ENCODE data around the gene GID8. TPM values are rescaled to one million over a fixed set of nuclear protein-coding genes. Genes with fewer than 3 reads are reported as not detected.

The GID8 gene
- total and polyA plus RNA-seq, 7 experiments from 2014 or later: 19.6 to 48.0 (median 34.8) TPM

DNA sequence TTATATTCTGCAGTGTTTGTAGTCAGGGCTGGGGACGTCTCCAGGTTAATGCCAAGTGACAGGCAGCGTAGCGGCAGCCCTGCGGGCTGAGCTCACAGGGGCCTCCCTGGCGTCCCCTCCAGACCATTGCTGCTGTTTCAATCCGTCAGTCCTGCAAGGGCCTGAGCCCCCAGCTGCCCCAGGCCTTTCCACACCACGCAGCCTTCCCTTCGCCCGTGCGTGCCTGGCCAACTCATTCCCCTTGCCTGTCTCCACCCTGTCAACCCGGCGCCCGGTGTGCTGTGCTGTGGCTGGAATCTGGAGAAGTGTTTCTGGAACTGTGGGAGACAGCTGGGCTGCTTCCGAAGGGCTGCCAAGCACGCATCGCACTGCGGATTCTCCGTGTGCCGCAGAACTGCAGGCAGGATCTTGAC lies 56.9 kb downstream of the GID8 start:
- Histone ChIP-seq H3K36me3 (ENCODE audit: control insufficient read depth in 2 of 3, insufficient read depth in 3 of 3, low read length in 3 of 3) (no peaks in the 10 kb centered on the region), H3K27ac (ENCODE audit: low read depth, low read length) (no peak overlapping the region), H3K27me3 (ENCODE audit: control insufficient read depth in 2 of 2, insufficient read depth in 2 of 2, low read length in 2 of 2) (no peaks in the 10 kb centered on the region), H3K9me3 (ENCODE audit: control insufficient read depth in 2 of 3, low read length in 3 of 3) (no peaks in the 10 kb centered on the region), H3K4me3 (ENCODE audit: low read length) (no peak overlapping the region), H3K4me1 (ENCODE audit: control insufficient read depth in 2 of 2, insufficient read depth in 2 of 2, low read length in 2 of 2) (no peaks in the 10 kb centered on the region)
- no peak overlapping the region for H3K4me3 Mint-ChIP-seq
- intact Hi-C loops (cut with micrococcal nuclease): no loop called here
- no peak for DNase-seq
- H3K4me1 Mint-ChIP-seq: peaks cover 0 to 5% (median 0%) of the 10 kb centered on the region in 7 donors
- peaks cover 0 to 2% (median 0%) of the 10 kb centered on the region in 11 donors for H3K9me3 Mint-ChIP-seq
- H3K36me3 Mint-ChIP-seq: no peaks in the 10 kb centered on the region
- H3K27me3 Mint-ChIP-seq: peaks cover 5 to 34% (median 23%) of the 10 kb centered on the region in 5 donors
- no peak for ATAC-seq
- ChIA-PET CTCF (interaction anchor here (1.7 kb wide), 1 partner anchor 22 kb away, joined by 5 read pairs; no protein-coding TSS in a partner anchor), POLR2A (interaction anchor here (1.2 kb wide), 1 partner anchor 46 kb away, joined by 4 read pairs; no protein-coding TSS in a partner anchor)
- no peak overlapping the region for H3K27ac Mint-ChIP-seq

DNA sequence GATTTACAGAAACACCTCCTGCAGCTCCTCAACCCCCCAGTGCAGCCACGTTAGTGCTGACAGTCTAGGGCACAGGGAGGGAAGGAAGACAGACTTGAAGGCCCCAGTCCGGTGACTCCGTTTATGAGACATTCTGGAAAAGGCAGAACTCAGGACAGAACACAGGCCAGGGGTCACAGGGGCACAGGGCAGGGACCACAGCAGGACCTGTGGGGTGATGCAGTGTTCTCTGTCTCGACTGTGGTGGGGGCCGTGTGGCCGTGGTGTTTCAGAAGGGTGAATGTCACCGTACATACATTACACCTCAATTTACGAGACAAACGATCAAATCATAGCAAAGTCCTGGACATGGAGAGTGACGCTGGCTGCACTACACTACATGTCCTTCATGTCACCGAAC lies 57.5 kb downstream of the GID8 start:
- no peak for DNase-seq
- ATAC-seq: no peak
- Mint-ChIP-seq H3K36me3 (no peaks in the 10 kb centered on the region), H3K4me3 (no peak overlapping the region), H3K9me3 (peaks cover 0 to 2% (median 0%) of the 10 kb centered on the region in 11 donors), H3K27ac (no peak overlapping the region), H3K4me1 (peaks cover 0 to 5% (median 0%) of the 10 kb centered on the region in 7 donors), H3K27me3 (peaks cover 9 to 39% (median 27%) of the 10 kb centered on the region in 5 donors)
- H3K36me3 ChIP-seq (ENCODE audit: control insufficient read depth in 2 of 3, insufficient read depth in 3 of 3, low read length in 3 of 3): no peaks in the 10 kb centered on the region
- intact Hi-C loops (cut with micrococcal nuclease): no loop called here
- H3K9me3 ChIP-seq (ENCODE audit: control insufficient read depth in 2 of 3, low read length in 3 of 3): no peaks in the 10 kb centered on the region
- ChIA-PET CTCF (interaction anchor here (0.5 kb wide), 1 partner anchor 41 kb away, joined by 3 read pairs; no protein-coding TSS in a partner anchor), POLR2A (no interaction called here)
- no peak overlapping the region for H3K4me3 ChIP-seq (ENCODE audit: low read length)
- no peak overlapping the region for H3K27ac ChIP-seq (ENCODE audit: low read depth, low read length)
- no peaks in the 10 kb centered on the region for H3K4me1 ChIP-seq (ENCODE audit: control insufficient read depth in 2 of 2, insufficient read depth in 2 of 2, low read length in 2 of 2)
- H3K27me3 ChIP-seq (ENCODE audit: control insufficient read depth in 2 of 2, insufficient read depth in 2 of 2, low read length in 2 of 2): no peaks in the 10 kb centered on the region

DNA sequence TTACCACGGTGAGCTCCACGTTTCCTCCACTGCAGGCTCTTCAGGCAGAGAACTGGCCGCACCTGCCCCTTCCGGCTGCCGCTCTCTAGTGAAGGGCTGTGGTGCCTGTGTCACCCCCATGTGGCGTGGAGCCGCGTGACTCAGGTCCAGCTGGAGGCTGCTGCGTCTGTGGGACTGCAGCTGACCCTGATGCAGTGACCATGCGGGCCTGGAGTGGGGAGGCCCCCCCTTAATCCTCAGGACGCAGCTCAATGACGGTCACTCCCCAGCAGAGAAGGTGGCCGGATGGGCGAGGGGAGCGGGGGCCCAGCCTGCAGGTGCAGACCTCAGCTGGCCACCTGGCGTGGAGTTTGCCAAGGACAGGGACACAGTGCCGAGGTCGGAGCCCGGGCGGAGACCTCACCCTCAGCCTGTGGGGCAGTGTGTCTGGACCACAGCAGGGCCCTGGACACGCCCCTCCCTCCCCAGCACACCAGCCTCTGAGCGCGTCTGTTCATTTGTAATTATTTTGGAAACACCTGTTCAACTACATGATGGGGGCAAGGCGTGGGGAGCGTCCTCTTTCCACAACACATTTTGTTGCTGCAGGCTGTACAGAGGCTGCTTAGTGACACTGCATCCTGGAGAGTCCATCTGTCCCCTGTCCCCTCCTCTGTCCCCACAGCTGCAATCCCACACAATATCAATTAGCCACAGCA lies 58.1 kb downstream of the GID8 start:
- H3K27me3 ChIP-seq (ENCODE audit: control insufficient read depth in 2 of 2, insufficient read depth in 2 of 2, low read length in 2 of 2): no peaks in the 10 kb centered on the region
- no peak overlapping the region for H3K27ac ChIP-seq (ENCODE audit: low read depth, low read length)
- Mint-ChIP-seq H3K9me3 (peaks cover 0 to 2% (median 0%) of the 10 kb centered on the region in 11 donors), H3K4me1 (peaks cover 0 to 5% (median 0%) of the 10 kb centered on the region in 7 donors), H3K36me3 (no peaks in the 10 kb centered on the region), H3K27me3 (peaks cover 14 to 42% (median 31%) of the 10 kb centered on the region in 5 donors), H3K27ac (peak overlapping the region in 1 of 9 donors; percentile 55), H3K4me3 (no peak overlapping the region)
- H3K4me3 ChIP-seq (ENCODE audit: low read length): no peak overlapping the region
- H3K36me3 ChIP-seq (ENCODE audit: control insufficient read depth in 2 of 3, insufficient read depth in 3 of 3, low read length in 3 of 3): no peaks in the 10 kb centered on the region
- H3K4me1 ChIP-seq (ENCODE audit: control insufficient read depth in 2 of 2, insufficient read depth in 2 of 2, low read length in 2 of 2): no peaks in the 10 kb centered on the region
- intact Hi-C loops (cut with micrococcal nuclease): no loop called here
- ChIA-PET CTCF (interaction anchor here (0.5 kb wide), 1 partner anchor 41 kb away, joined by 3 read pairs; no protein-coding TSS in a partner anchor), POLR2A (no interaction called here)
- ATAC-seq (no peak), DNase-seq (no peak)
- H3K9me3 ChIP-seq (ENCODE audit: control insufficient read depth in 2 of 3, low read length in 3 of 3): no peaks in the 10 kb centered on the region

DNA sequence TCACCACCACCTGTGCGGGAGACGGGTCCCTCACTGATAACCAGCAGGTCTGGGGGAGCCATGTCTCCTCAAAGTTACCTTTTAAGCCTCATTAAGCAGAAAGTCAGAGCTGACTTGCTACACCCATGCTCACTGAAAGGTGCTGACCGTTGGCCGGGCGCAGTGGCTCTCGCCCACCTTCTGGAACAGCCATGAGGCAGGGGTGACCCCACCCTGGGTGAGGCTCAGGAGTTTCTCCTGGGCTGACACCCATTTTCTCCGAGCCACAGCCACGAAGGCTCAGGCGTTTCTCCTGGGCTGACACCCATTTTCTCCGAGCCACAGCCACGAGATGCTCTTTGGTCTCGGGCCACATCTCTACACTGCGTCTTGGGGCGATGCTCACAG lies 58.6 kb downstream of the GID8 start:
- Mint-ChIP-seq H3K4me3 (no peak overlapping the region), H3K36me3 (no peaks in the 10 kb centered on the region), H3K4me1 (peaks cover 0 to 5% (median 0%) of the 10 kb centered on the region in 7 donors), H3K27ac (peak overlapping the region in 1 of 9 donors; percentile 55), H3K9me3 (peaks cover 0 to 2% (median 0%) of the 10 kb centered on the region in 11 donors), H3K27me3 (peaks cover 18 to 45% (median 37%) of the 10 kb centered on the region in 5 donors)
- ATAC-seq (no peak), DNase-seq (no peak)
- intact Hi-C loops (cut with micrococcal nuclease): no loop called here
- Histone ChIP-seq H3K4me1 (ENCODE audit: control insufficient read depth in 2 of 2, insufficient read depth in 2 of 2, low read length in 2 of 2) (no peaks in the 10 kb centered on the region), H3K27me3 (ENCODE audit: control insufficient read depth in 2 of 2, insufficient read depth in 2 of 2, low read length in 2 of 2) (no peaks in the 10 kb centered on the region), H3K36me3 (ENCODE audit: control insufficient read depth in 2 of 3, insufficient read depth in 3 of 3, low read length in 3 of 3) (no peaks in the 10 kb centered on the region), H3K27ac (ENCODE audit: low read depth, low read length) (no peak overlapping the region), H3K9me3 (ENCODE audit: control insufficient read depth in 2 of 3, low read length in 3 of 3) (no peaks in the 10 kb centered on the region), H3K4me3 (ENCODE audit: low read length) (no peak overlapping the region)
- POLR2A ChIA-PET: no interaction called here
- CTCF ChIA-PET: no interaction called here

DNA sequence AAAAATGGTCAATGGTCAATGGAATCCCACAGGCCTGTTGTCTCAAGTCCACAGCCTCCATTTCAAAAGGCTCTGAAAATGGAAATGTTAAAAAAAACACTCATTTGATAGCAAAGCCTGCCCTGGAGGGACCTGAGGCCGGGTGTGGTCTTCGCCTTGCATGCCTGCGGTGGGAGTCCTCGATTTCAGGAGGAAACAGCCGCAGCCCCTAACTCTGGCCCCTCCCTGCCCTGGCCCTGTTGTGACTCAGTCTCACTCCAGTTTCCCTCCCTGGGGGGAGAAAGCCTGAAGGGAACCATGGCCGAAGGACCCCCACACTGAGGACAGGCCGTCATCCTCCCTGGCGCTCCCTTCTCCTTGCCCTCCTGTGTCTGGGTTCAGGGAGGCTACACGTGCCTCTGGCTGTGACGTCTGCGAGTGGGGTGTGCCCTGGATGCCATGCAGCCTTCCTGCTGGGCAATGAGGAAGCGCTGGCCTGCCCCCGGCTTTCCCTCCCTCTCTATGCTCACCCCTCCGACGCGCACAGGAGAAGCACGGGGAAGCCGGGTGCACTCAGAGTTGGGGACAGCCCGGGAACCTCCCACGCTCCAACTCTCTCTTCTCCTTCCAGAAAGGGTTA lies 59.6 kb downstream of the GID8 start:
- Histone ChIP-seq H3K27ac (ENCODE audit: low read depth, low read length) (no peak overlapping the region), H3K4me3 (ENCODE audit: low read length) (no peak overlapping the region), H3K4me1 (ENCODE audit: control insufficient read depth in 2 of 2, insufficient read depth in 2 of 2, low read length in 2 of 2) (no peaks in the 10 kb centered on the region), H3K9me3 (ENCODE audit: control insufficient read depth in 2 of 3, low read length in 3 of 3) (no peaks in the 10 kb centered on the region), H3K36me3 (ENCODE audit: control insufficient read depth in 2 of 3, insufficient read depth in 3 of 3, low read length in 3 of 3) (no peaks in the 10 kb centered on the region), H3K27me3 (ENCODE audit: control insufficient read depth in 2 of 2, insufficient read depth in 2 of 2, low read length in 2 of 2) (no peaks in the 10 kb centered on the region)
- ATAC-seq: no peak
- ChIA-PET CTCF (no interaction called here), POLR2A (no interaction called here)
- Mint-ChIP-seq H3K4me3 (no peak overlapping the region), H3K36me3 (no peaks in the 10 kb centered on the region), H3K4me1 (peaks cover 0 to 5% (median 0%) of the 10 kb centered on the region in 7 donors), H3K27me3 (peaks cover 18 to 48% (median 44%) of the 10 kb centered on the region in 5 donors), H3K9me3 (peaks cover 0 to 2% (median 0%) of the 10 kb centered on the region in 11 donors), H3K27ac (no peak overlapping the region)
- no peak for DNase-seq
- intact Hi-C loops (cut with micrococcal nuclease): no loop called here
